Endothelial cell of umbilical vein (primary cell): ENCODE measurements around the gene C16orf87. TPM values are rescaled to one million over a fixed set of nuclear protein-coding genes. Genes with fewer than 3 reads are reported as not detected.

ENCODE experiments used
- BruUV-seq: library from RNA; stranded (reverse); fragments of 400-500 nt; replicated peaks from 2 replicates; lab custom pipeline; 2021; lab: Mats Ljungman, UMichigan
- CTCF ChIA-PET: fragments of 300-600, 350-600 bp; sonication (Branson Sonifier 250); formaldehyde crosslinking; loops from one replicate; lab custom pipeline; 2021; ENCODE audit warnings: antibody characterized with exemption, inconsistent platforms; lab: Charles Lee
- POLR2A ChIA-PET: fragments of 300-600, 350-600 bp; sonication (Branson Sonifier 250); formaldehyde crosslinking; loops from one replicate; lab custom pipeline; 2021; ENCODE audit warnings: antibody characterized with exemption, inconsistent platforms; lab: Charles Lee
- DNase-seq: peaks from one replicate; pipeline ENCODE4 v3.0.0-alpha.2; 2011; ENCODE audit warnings: low read depth, low spot score
- FAIRE-seq: peaks from 2 replicates; lab custom pipeline; 2011; peaks lifted over from hg19 to GRCh38; lab: Jason Lieb, UNC
- H2AFZ ChIP-seq: 2 replicates; pipeline ENCODE4 v1.6.0; 2012; ENCODE audit warnings: low read depth, low read length, control low read depth, inconsistent platforms
- H3K27ac ChIP-seq: 2 replicates; pipeline ENCODE4 v1.5.1; 2011; ENCODE audit warnings: low read depth, mild to moderate bottlenecking, control low read depth, low read length, moderate library complexity; ENCODE audit not compliant: insufficient read depth
- H3K27me3 ChIP-seq, 2 experiments: 2 replicates each; pipeline versions ENCODE4 v1.6.0 to v1.6.1; 2011; ENCODE audit warnings: low read length in 2 of 2, mixed read lengths in 1 of 2; ENCODE audit not compliant: control insufficient read depth in 2 of 2, insufficient read depth in 2 of 2
- H3K36me3 ChIP-seq, 2 experiments: 2 replicates in 1 of 2; 3 replicates in 1 of 2; pipeline ENCODE4 v1.5.1; 2011; ENCODE audit warnings: low read length in 2 of 2, mild to moderate bottlenecking in 1 of 2, moderate library complexity in 1 of 2; ENCODE audit not compliant: control insufficient read depth in 2 of 2, insufficient read depth in 2 of 2; ENCODE audit errors: extremely low read depth in 1 of 2
- H3K4me1 ChIP-seq: 3 replicates; pipeline ENCODE4 v1.5.1; 2011; ENCODE audit warnings: mild to moderate bottlenecking, low read length; ENCODE audit not compliant: control insufficient read depth, insufficient read depth; ENCODE audit errors: extremely low read depth
- H3K4me2 ChIP-seq: 2 replicates; pipeline ENCODE4 v1.6.1; 2011; ENCODE audit warnings: low read length, control low read depth, mixed read lengths; ENCODE audit not compliant: insufficient read depth
- H3K4me3 ChIP-seq, 3 experiments: fragments of 200-600 bp in 1 of 3; sonication (generic), shearing (Covaris generic) in 1 of 3; replicated peaks in 1 of 3; 2 replicates each; pipeline ENCODE4 v1.5.1; 2011 to 2016; ENCODE audit warnings: control low read depth in 3 of 3, low read length in 3 of 3, mild to moderate bottlenecking in 2 of 3, inconsistent platforms in 1 of 3, low read depth in 1 of 3, moderate library complexity in 1 of 3; ENCODE audit not compliant: insufficient read depth in 1 of 3
- H3K79me2 ChIP-seq: 2 replicates; pipeline ENCODE4 v1.6.0; 2012; ENCODE audit warnings: low read length, inconsistent platforms; ENCODE audit not compliant: control insufficient read depth, insufficient read depth
- H3K9ac ChIP-seq: replicated peaks from 2 replicates; pipeline ENCODE3; 2011; ENCODE audit warnings: low read length, control low read depth; ENCODE audit not compliant: insufficient read depth; ENCODE audit errors: extremely low read depth
- H3K9me1 ChIP-seq: replicated peaks from 3 replicates; pipeline ENCODE4 v1.6.0; 2011; ENCODE audit warnings: mild to moderate bottlenecking, low read length; ENCODE audit not compliant: control insufficient read depth, insufficient read depth; ENCODE audit errors: extremely low read depth
- H3K9me3 ChIP-seq: replicated peaks from 2 replicates; pipeline ENCODE4 v1.5.1; 2012; ENCODE audit warnings: low read length, inconsistent platforms; ENCODE audit not compliant: control insufficient read depth, insufficient read depth
- H4K20me1 ChIP-seq: replicated peaks from 2 replicates; pipeline ENCODE3; 2011; ENCODE audit warnings: mild to moderate bottlenecking, low read length; ENCODE audit not compliant: control insufficient read depth, insufficient read depth; ENCODE audit errors: extremely low read depth
- EZH2 ChIP-seq: IDR thresholded peaks from 2 replicates; pipeline ENCODE4 v1.6.1; 2012; ENCODE audit warnings: borderline replicate concordance, low read depth, mild to moderate bottlenecking, moderate library complexity, low read length, inconsistent platforms; ENCODE audit not compliant: severe bottlenecking
- FOS ChIP-seq: IDR thresholded peaks from 2 replicates; pipeline ENCODE4 v1.6.1; 2011; ENCODE audit warnings: mild to moderate bottlenecking, low read length, moderate library complexity, borderline replicate concordance; ENCODE audit not compliant: insufficient read depth
- GATA2 ChIP-seq: IDR thresholded peaks from 2 replicates; pipeline ENCODE4 v1.7.0; 2011; ENCODE audit warnings: low read depth, mild to moderate bottlenecking, moderate library complexity, mixed read lengths, low read length; ENCODE audit not compliant: insufficient read length, insufficient read depth
- JUN ChIP-seq: IDR thresholded peaks from 2 replicates; pipeline ENCODE4 v1.6.1; 2011; ENCODE audit warnings: borderline replicate concordance, low read depth; ENCODE audit not compliant: insufficient read length, insufficient read depth
- MYC ChIP-seq: IDR thresholded peaks from one replicate; pipeline ENCODE4 v1.6.1; 2011; ENCODE audit warnings: mild to moderate bottlenecking, low read depth, low read length
- POLR2A ChIP-seq: IDR thresholded peaks from 2 replicates; pipeline ENCODE4 v1.6.1; 2012; ENCODE audit warnings: low read depth, mild to moderate bottlenecking, control low read depth, low read length
- POLR2AphosphoS5 ChIP-seq: IDR thresholded peaks from 2 replicates; pipeline ENCODE4 v1.6.1; 2012; ENCODE audit warnings: low read depth, mild to moderate bottlenecking, control low read depth, low read length, moderate library complexity; ENCODE audit not compliant: insufficient read depth
- dilution Hi-C: fragments of 300-500 bp; cut with MboI; formaldehyde crosslinking; loops from one replicate; pipeline ENCODE4 v1.15.0; 2019; ENCODE audit warnings: low sequenced_read_pairs; ENCODE audit not compliant: extremely low pct_ligation_motif_present
- intact Hi-C: fragments of 100-400 bp; cut with micrococcal nuclease; formaldehyde crosslinking; loops from one replicate; pipeline ENCODE4 v1.10.0; 2022
- polyA plus RNA-seq, 4 experiments: library from polyadenylated mRNA; depleted of rRNA in 3 of 4; stranded (reverse) in 3 of 4; unstranded in 1 of 4; fragments of >200 nt; gene quantifications; 2 replicates each; pipeline versions ENCODE4 v1.2.1 to v1.2.3, GENCODE V29; 2011 to 2012; ENCODE audit warnings: missing spikeins in 1 of 4
- total RNA-seq: library from RNA; stranded (reverse); gene quantifications from 2 replicates; pipeline ENCODE4 v1.2.3, GENCODE V29; 2021
- TF ChIP-seq, protein P1 (sequence below), 2 donors: IDR thresholded peaks; 1 replicate in 1 of 2; 2 replicates in 1 of 2; pipeline ENCODE4 v1.5.1; 2011; ENCODE audit warnings: low read length in 2 of 2, mild to moderate bottlenecking in 2 of 2, moderate library complexity in 2 of 2, control low read depth in 1 of 2, inconsistent platforms in 1 of 2, low read depth in 1 of 2; ENCODE audit not compliant: insufficient read depth in 1 of 2; ENCODE audit errors: extremely low read depth in 1 of 2
- TF ChIP-seq, protein P2 (sequence below): IDR thresholded peaks from 2 replicates; pipeline ENCODE4 v1.6.1; 2011; ENCODE audit not compliant: insufficient read depth, insufficient read length

Gene C16orf87
- total and polyA plus RNA-seq, 2 donors (not counting 3 experiments of a cell fraction or from before 2014, with no cell fraction given): 2.4 to 8.5 TPM

DNA sequence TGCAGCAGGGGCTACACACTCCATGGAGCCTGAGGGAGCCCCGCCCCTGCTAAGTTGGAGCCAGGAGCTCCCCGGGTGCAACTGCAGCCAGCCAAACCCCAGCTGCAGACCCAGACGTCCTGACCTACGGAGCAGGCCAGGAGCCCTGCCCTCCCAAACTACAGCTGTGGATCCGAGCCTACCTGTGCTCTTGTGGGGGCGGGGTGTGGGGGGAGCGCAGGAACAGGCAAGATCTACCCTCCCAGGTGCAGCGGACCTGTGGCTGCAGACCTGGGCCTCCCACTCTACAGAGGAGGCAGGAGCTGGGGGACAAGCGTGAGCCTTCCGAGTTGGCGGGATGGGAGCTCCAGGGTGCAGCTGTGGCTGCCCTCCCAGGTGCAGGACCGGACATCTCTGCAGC, 53.2 kb downstream of the C16orf87 start:
- Histone ChIP-seq H3K27ac (no peak overlapping the region), H3K36me3 (no peaks in the 10 kb centered on the region), H3K9ac (no peak overlapping the region), H3K9me1 (no peaks in the 10 kb centered on the region), H3K27me3 (no peaks in the 10 kb centered on the region), H3K4me1 (no peaks in the 10 kb centered on the region), H3K4me3 (no peak overlapping the region), H4K20me1 (no peaks in the 10 kb centered on the region), H3K4me2 (no peak overlapping the region), H2AFZ (no peak overlapping the region), H3K9me3 (no peaks in the 10 kb centered on the region), H3K79me2 (no peaks in the 10 kb centered on the region)
- FAIRE-seq (no peak), DNase-seq (no peak)
- intact Hi-C loops: no loop called here
- BruUV-seq: no TSS peak
- ChIA-PET POLR2A (no interaction called here), CTCF (no interaction called here)
- dilution Hi-C loops: no loop called here
- no peak for TF ChIP-seq POLR2A

DNA sequence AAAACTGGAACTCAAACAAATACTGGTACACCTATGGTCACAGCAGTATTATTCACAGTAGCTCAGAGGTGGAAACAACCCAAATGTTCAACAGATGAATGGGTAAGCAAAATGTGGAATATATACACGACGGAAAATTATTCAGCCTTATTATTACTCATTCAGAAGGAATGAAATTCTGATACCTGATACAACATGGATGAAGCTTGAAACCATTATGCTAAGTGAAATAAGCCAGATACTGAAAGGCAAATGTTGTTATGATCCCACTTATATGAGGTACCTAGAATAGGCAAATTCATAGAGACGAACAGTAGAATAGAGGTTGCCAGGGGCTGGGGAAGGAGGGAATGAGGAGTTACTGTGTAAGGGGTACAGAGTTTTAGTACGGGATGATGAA, 55.8 kb downstream of the C16orf87 start:
- DNase-seq (no peak), FAIRE-seq (no peak)
- no TSS peak for BruUV-seq
- Histone ChIP-seq H3K27me3 (no peaks in the 10 kb centered on the region), H3K4me1 (no peaks in the 10 kb centered on the region), H3K79me2 (no peaks in the 10 kb centered on the region), H3K9me3 (no peaks in the 10 kb centered on the region), H3K4me3 (no peak overlapping the region), H3K4me2 (no peak overlapping the region), H3K9me1 (no peaks in the 10 kb centered on the region), H3K9ac (no peak overlapping the region), H4K20me1 (no peaks in the 10 kb centered on the region), H3K27ac (no peak overlapping the region), H2AFZ (no peak overlapping the region), H3K36me3 (no peaks in the 10 kb centered on the region)
- CTCF ChIA-PET: no interaction called here
- TF ChIP-seq EZH2: no peak
- TF ChIP-seq POLR2AphosphoS5: no peak
- TF ChIP-seq JUN: no peak
- TF ChIP-seq, protein P1, sequence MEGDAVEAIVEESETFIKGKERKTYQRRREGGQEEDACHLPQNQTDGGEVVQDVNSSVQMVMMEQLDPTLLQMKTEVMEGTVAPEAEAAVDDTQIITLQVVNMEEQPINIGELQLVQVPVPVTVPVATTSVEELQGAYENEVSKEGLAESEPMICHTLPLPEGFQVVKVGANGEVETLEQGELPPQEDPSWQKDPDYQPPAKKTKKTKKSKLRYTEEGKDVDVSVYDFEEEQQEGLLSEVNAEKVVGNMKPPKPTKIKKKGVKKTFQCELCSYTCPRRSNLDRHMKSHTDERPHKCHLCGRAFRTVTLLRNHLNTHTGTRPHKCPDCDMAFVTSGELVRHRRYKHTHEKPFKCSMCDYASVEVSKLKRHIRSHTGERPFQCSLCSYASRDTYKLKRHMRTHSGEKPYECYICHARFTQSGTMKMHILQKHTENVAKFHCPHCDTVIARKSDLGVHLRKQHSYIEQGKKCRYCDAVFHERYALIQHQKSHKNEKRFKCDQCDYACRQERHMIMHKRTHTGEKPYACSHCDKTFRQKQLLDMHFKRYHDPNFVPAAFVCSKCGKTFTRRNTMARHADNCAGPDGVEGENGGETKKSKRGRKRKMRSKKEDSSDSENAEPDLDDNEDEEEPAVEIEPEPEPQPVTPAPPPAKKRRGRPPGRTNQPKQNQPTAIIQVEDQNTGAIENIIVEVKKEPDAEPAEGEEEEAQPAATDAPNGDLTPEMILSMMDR (IDR thresholded peaks at IDR 0.05; ENCODE audit: extremely low read depth in 1 of 2, insufficient read depth in 1 of 2, low read depth in 1 of 2, low read length in 2 of 2): no peak
- TF ChIP-seq GATA2: no peak
- no peak for TF ChIP-seq FOS
- TF ChIP-seq, protein P2, sequence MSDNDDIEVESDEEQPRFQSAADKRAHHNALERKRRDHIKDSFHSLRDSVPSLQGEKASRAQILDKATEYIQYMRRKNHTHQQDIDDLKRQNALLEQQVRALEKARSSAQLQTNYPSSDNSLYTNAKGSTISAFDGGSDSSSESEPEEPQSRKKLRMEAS: no peak
- TF ChIP-seq MYC: no peak
- no peak for TF ChIP-seq POLR2A
- intact Hi-C loops: no loop called here
- POLR2A ChIA-PET: no interaction called here
- dilution Hi-C loops: no loop called here
